HepG2 (cell line): ENCODE results near the gene FAM171A2. TPM values are rescaled to one million over a fixed set of nuclear protein-coding genes. Genes with fewer than 3 reads are reported as not detected.
A peak's percentile ranks its signal among the peaks of the same experiment; 100 is the strongest.

ENCODE experiments used
- ARID2 ChIP-seq: sonication (generic); formaldehyde crosslinking; IDR thresholded peaks from 2 replicates; pipeline ENCODE4 v1.8.1; 2022; ENCODE audit warnings: mild to moderate bottlenecking, missing genetic modification reagents, borderline replicate concordance
- CBFB ChIP-seq: sonication (generic); formaldehyde crosslinking; IDR thresholded peaks from 2 replicates; pipeline ENCODE4 v1.4.0; 2020; ENCODE audit warnings: missing genetic modification reagents
- GABPB1 ChIP-seq: IDR thresholded peaks from 2 replicates; pipeline ENCODE4 v1.6.1; 2016; ENCODE audit warnings: mild to moderate bottlenecking, missing genetic modification reagents, moderate library complexity, missing compliant biosample characterization
- PLRG1 ChIP-seq: fragments of 450-650 bp; conservative IDR thresholded peaks from 2 replicates; pipeline ENCODE4 v1.6.1; 2016
- REXO4 ChIP-seq: sonication (generic); formaldehyde crosslinking; IDR thresholded peaks from 2 replicates; pipeline ENCODE4 v1.8.0; 2022; ENCODE audit warnings: missing genetic modification reagents, mild to moderate bottlenecking, borderline replicate concordance
- SIN3A ChIP-seq: IDR thresholded peaks from 2 replicates; pipeline ENCODE4 v1.6.1; 2011; ENCODE audit warnings: low read depth, mild to moderate bottlenecking, control low read depth, low read length, borderline replicate concordance
- SRSF4 ChIP-seq: fragments of 200-400 bp; formaldehyde crosslinking; IDR thresholded peaks from one replicate; pipeline ENCODE4 v1.6.1; 2018; ENCODE audit warnings: mild to moderate bottlenecking, low read depth, low read length, moderate library complexity; ENCODE audit not compliant: poor library complexity, severe bottlenecking
- TARDBP ChIP-seq: sonication (generic); formaldehyde crosslinking; IDR thresholded peaks from 2 replicates; pipeline ENCODE4 v1.8.0; 2022; ENCODE audit warnings: mild to moderate bottlenecking, missing genetic modification reagents
- TEAD2 ChIP-seq: sonication (generic); formaldehyde crosslinking; IDR thresholded peaks from 2 replicates; pipeline ENCODE4 v1.9.0; 2021; ENCODE audit warnings: missing genetic modification reagents
- ZFP41 ChIP-seq: sonication (generic); formaldehyde crosslinking; IDR thresholded peaks from 2 replicates; pipeline ENCODE4 v1.4.0; 2020; ENCODE audit warnings: mild to moderate bottlenecking, missing genetic modification reagents, borderline replicate concordance
- ZNF674 ChIP-seq: sonication (generic); formaldehyde crosslinking; IDR thresholded peaks from 2 replicates; pipeline ENCODE4 v1.5.0; 2020; ENCODE audit warnings: low read depth, mild to moderate bottlenecking, missing genetic modification reagents
- ZSCAN20 ChIP-seq: sonication (generic); formaldehyde crosslinking; IDR thresholded peaks from 2 replicates; pipeline ENCODE4 v1.4.0; 2020; ENCODE audit warnings: missing genetic modification reagents, mild to moderate bottlenecking, borderline replicate concordance
- ZSCAN30 ChIP-seq: sonication (generic); formaldehyde crosslinking; IDR thresholded peaks from 2 replicates; pipeline ENCODE4 v1.5.0; 2020; ENCODE audit warnings: mild to moderate bottlenecking, missing genetic modification reagents
- polyA plus RNA-seq, 8 experiments: library from polyadenylated mRNA; depleted of rRNA in 3 of 8; stranded (reverse) in 7 of 8; unstranded in 1 of 8; fragments of >200 nt; fragmentation: Illumina TruSeq in 4 of 8; extraction: Trizol in 4 of 8; gene quantifications; 2 replicates each; pipeline versions ENCODE4 v1.2.1 to v1.2.3, GENCODE V29; 2011 to 2016; ENCODE audit warnings: low read depth in 4 of 8, missing spikeins in 1 of 8, mixed read lengths in 1 of 8; ENCODE audit not compliant: insufficient read depth in 1 of 8
- total RNA-seq, 5 experiments: library from RNA; depleted of rRNA; stranded (reverse); fragments of >200 nt; fragmentation: Illumina TruSeq; extraction: Trizol; gene quantifications; 2 replicates each; pipeline ENCODE4 v1.2.3, GENCODE V29; 2016; ENCODE audit warnings: low read depth in 1 of 5
- TF ChIP-seq, protein P1 (sequence below), 2 experiments: fragments of 450-650 bp in 1 of 2; sonication (generic) in 1 of 2; formaldehyde crosslinking in 1 of 2; IDR thresholded peaks; 2 replicates each; pipeline versions ENCODE4 v1.6.1 to v1.8.0; 2016 to 2022; ENCODE audit warnings: antibody characterized with exemption in 1 of 2, mild to moderate bottlenecking in 1 of 2, missing genetic modification reagents in 1 of 2
- TF ChIP-seq, protein P2 (sequence below): sonication (generic); formaldehyde crosslinking; conservative IDR thresholded peaks from 2 replicates; pipeline ENCODE4 v1.5.0; 2020; ENCODE audit warnings: missing genetic modification reagents
- TF ChIP-seq, protein P3 (sequence below), 2 experiments: sonication (generic) in 1 of 2; formaldehyde crosslinking in 1 of 2; IDR thresholded peaks; 2 replicates each; pipeline versions ENCODE4 v1.5.1 to v1.6.1; 2011 to 2020; ENCODE audit warnings: borderline replicate concordance in 1 of 2, low read depth in 1 of 2, low read length in 1 of 2, mild to moderate bottlenecking in 1 of 2, missing genetic modification reagents in 1 of 2, moderate library complexity in 1 of 2

FAM171A2 gene
- total and polyA plus RNA-seq, 2 of the 13 experiments (the other 11 are each of a cell fraction or from before 2014, with no cell fraction given): 1.8 to 3.6 TPM

DNA sequence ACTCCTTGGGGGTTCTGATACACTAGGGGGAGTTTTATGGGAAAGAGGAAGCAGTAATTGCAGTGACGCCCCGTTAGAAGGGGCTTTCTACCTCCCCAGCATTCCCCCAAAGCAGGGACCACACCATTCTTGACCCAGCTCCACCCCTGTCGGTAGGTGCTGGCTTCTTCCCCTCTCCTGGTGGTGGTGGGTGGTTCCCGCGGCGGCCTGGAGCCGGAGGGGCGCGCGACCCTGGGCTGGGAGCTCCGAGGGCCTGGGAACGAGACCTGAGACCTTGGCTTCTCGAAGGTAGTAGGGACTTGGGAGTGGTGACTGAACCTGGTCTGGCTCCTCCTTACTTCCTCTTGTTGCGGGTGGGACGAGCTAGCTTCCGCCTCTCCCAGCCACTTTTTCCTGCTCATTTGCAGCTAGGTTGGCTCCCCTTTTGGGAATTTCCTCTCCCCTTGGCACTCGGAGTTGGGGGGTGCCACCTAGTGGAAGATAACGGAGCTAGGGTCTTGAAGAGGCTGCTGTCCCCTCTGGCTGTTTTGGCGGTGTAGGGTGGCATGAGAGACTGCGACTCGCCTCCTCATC is 18.1 kb downstream of the FAM171A2 start (continued):
- TF ChIP-seq, protein P1, sequence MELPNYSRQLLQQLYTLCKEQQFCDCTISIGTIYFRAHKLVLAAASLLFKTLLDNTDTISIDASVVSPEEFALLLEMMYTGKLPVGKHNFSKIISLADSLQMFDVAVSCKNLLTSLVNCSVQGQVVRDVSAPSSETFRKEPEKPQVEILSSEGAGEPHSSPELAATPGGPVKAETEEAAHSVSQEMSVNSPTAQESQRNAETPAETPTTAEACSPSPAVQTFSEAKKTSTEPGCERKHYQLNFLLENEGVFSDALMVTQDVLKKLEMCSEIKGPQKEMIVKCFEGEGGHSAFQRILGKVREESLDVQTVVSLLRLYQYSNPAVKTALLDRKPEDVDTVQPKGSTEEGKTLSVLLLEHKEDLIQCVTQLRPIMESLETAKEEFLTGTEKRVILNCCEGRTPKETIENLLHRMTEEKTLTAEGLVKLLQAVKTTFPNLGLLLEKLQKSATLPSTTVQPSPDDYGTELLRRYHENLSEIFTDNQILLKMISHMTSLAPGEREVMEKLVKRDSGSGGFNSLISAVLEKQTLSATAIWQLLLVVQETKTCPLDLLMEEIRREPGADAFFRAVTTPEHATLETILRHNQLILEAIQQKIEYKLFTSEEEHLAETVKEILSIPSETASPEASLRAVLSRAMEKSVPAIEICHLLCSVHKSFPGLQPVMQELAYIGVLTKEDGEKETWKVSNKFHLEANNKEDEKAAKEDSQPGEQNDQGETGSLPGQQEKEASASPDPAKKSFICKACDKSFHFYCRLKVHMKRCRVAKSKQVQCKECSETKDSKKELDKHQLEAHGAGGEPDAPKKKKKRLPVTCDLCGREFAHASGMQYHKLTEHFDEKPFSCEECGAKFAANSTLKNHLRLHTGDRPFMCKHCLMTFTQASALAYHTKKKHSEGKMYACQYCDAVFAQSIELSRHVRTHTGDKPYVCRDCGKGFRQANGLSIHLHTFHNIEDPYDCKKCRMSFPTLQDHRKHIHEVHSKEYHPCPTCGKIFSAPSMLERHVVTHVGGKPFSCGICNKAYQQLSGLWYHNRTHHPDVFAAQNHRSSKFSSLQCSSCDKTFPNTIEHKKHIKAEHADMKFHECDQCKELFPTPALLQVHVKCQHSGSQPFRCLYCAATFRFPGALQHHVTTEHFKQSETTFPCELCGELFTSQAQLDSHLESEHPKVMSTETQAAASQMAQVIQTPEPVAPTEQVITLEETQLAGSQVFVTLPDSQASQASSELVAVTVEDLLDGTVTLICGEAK (IDR thresholded peaks at IDR 0.05): no peak
- TF ChIP-seq, protein P1 (CRISPR knock-in tag; IDR thresholded peaks at IDR 0.05): 0 out of 2 replicates have a peak, but pooled peaks have one; percentile 6
- no peak for TF ChIP-seq ZSCAN20 (CRISPR knock-in tag)
- TF ChIP-seq ZNF674: 0 out of 2 replicates have a peak, but pooled peaks have one; percentile 47
- no peak for TF ChIP-seq GABPB1 (CRISPR knock-in tag)
- no peak for TF ChIP-seq CBFB (CRISPR knock-in tag)
- no peak for TF ChIP-seq SRSF4
- no peak for TF ChIP-seq PLRG1
- TF ChIP-seq, protein P2, sequence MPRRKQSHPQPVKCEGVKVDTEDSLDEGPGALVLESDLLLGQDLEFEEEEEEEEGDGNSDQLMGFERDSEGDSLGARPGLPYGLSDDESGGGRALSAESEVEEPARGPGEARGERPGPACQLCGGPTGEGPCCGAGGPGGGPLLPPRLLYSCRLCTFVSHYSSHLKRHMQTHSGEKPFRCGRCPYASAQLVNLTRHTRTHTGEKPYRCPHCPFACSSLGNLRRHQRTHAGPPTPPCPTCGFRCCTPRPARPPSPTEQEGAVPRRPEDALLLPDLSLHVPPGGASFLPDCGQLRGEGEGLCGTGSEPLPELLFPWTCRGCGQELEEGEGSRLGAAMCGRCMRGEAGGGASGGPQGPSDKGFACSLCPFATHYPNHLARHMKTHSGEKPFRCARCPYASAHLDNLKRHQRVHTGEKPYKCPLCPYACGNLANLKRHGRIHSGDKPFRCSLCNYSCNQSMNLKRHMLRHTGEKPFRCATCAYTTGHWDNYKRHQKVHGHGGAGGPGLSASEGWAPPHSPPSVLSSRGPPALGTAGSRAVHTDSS: no peak
- no peak for TF ChIP-seq REXO4 (CRISPR knock-in tag)
- no peak for TF ChIP-seq TARDBP (CRISPR knock-in tag)
- no peak for TF ChIP-seq TEAD2
- TF ChIP-seq ZFP41 (CRISPR knock-in tag): peak; percentile 66; the same call in 1 of the 2 replicates
- no peak; the same call in 1 of the 2 replicates for TF ChIP-seq SIN3A
- TF ChIP-seq ARID2: peak; percentile 78; the same call in 1 of the 2 replicates
- TF ChIP-seq, protein P3, sequence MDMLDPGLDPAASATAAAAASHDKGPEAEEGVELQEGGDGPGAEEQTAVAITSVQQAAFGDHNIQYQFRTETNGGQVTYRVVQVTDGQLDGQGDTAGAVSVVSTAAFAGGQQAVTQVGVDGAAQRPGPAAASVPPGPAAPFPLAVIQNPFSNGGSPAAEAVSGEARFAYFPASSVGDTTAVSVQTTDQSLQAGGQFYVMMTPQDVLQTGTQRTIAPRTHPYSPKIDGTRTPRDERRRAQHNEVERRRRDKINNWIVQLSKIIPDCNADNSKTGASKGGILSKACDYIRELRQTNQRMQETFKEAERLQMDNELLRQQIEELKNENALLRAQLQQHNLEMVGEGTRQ (IDR thresholded peaks at IDR 0.05; ENCODE audit: low read depth, low read length): no peak
- TF ChIP-seq, protein P3 (CRISPR knock-in tag; IDR thresholded peaks at IDR 0.05; ENCODE audit: borderline replicate concordance): no peak; the same call in 1 of the 2 replicates
- TF ChIP-seq ZSCAN30 (CRISPR knock-in tag): no peak
